ENCODE results near the gene MAGEB17. TPM values are rescaled to one million over a fixed set of nuclear protein-coding genes. Genes with fewer than 3 reads are reported as not detected.

MAGEB17 gene
- total and polyA plus RNA-seq, 2 donors (not counting 1 experiment from before 2014, with no cell fraction given), result 0.10 TPM; not detected in 1

- TF ChIP-seq CTCF (conservative IDR thresholded peaks at IDR 0.05 in 1 of 2, IDR thresholded peaks at IDR 0.05 in 1 of 2; ENCODE audit: low read depth in 1 of 2, low read length in 2 of 2), result no peak
- TF ChIP-seq EZH2 (IDR thresholded peaks at IDR 0.05; ENCODE audit: low read length, missing control alignments), result no peak
- DNase-seq (ENCODE audit: low read depth in 2 of 2), result no peak
- Histone ChIP-seq H3K79me2 (ENCODE audit: control insufficient read depth, insufficient read depth, low read length) (no peaks in the 10 kb centered on the region), H3K9me3 (ENCODE audit: control insufficient read depth, insufficient read depth, low read depth, low read length) (no peaks in the 10 kb centered on the region), H3K4me2 (ENCODE audit: extremely low read depth, insufficient read depth, low read length) (no peak overlapping the region), H3K27ac (ENCODE audit: insufficient read depth, low read length) (no peak overlapping the region), H3K4me3 (replicated peaks in 1 of 4; ENCODE audit: control extremely low read depth in 1 of 4, insufficient read depth in 1 of 4, low read depth in 3 of 4, low read length in 4 of 4) (no peak overlapping the region), H3K9ac (ENCODE audit: insufficient read depth, low read length) (no peak overlapping the region), H4K20me1 (ENCODE audit: control insufficient read depth, extremely low read depth, insufficient read depth, low read length) (no peaks in the 10 kb centered on the region), H3K36me3 (ENCODE audit: control insufficient read depth, insufficient read depth, low read length) (no peaks in the 10 kb centered on the region), H3K27me3 (ENCODE audit: control insufficient read depth, insufficient read depth, low read length) (no peaks in the 10 kb centered on the region), H3K4me1 (ENCODE audit: control insufficient read depth, extremely low read depth, insufficient read depth, low read length) (no peaks in the 10 kb centered on the region), H2AFZ (ENCODE audit: low read length) (no peak overlapping the region)
Measured at GRCh38 chrX:16130707-16131106, 36.6 kb upstream of the MAGEB17 start.

GRCh38 chrX:16134936-16135335 is 32.3 kb upstream of the MAGEB17 start:
- Histone ChIP-seq H3K4me1 (ENCODE audit: control insufficient read depth, extremely low read depth, insufficient read depth, low read length) (no peaks in the 10 kb centered on the region), H3K36me3 (ENCODE audit: control insufficient read depth, insufficient read depth, low read length) (no peaks in the 10 kb centered on the region), H3K79me2 (ENCODE audit: control insufficient read depth, insufficient read depth, low read length) (no peaks in the 10 kb centered on the region), H4K20me1 (ENCODE audit: control insufficient read depth, extremely low read depth, insufficient read depth, low read length) (no peaks in the 10 kb centered on the region), H3K9ac (ENCODE audit: insufficient read depth, low read length) (no peak overlapping the region), H3K27ac (ENCODE audit: insufficient read depth, low read length) (no peak overlapping the region), H3K4me2 (ENCODE audit: extremely low read depth, insufficient read depth, low read length) (no peak overlapping the region), H2AFZ (ENCODE audit: low read length) (no peak overlapping the region), H3K4me3 (replicated peaks in 1 of 4; ENCODE audit: control extremely low read depth in 1 of 4, insufficient read depth in 1 of 4, low read depth in 3 of 4, low read length in 4 of 4) (no peak overlapping the region), H3K27me3 (ENCODE audit: control insufficient read depth, insufficient read depth, low read length) (no peaks in the 10 kb centered on the region), H3K9me3 (ENCODE audit: control insufficient read depth, insufficient read depth, low read depth, low read length) (no peaks in the 10 kb centered on the region)
- TF ChIP-seq EZH2 (IDR thresholded peaks at IDR 0.05; ENCODE audit: low read length, missing control alignments) (no peak), CTCF (conservative IDR thresholded peaks at IDR 0.05 in 1 of 2, IDR thresholded peaks at IDR 0.05 in 1 of 2; ENCODE audit: low read depth in 1 of 2, low read length in 2 of 2) (no peak)
- no peak for DNase-seq (ENCODE audit: low read depth in 2 of 2)

- H4K20me1 ChIP-seq (ENCODE audit: control insufficient read depth, extremely low read depth, insufficient read depth, low read length), result no peaks in the 10 kb centered on the region
- no peaks in the 10 kb centered on the region for H3K79me2 ChIP-seq (ENCODE audit: control insufficient read depth, insufficient read depth, low read length)
- H3K27ac ChIP-seq (ENCODE audit: insufficient read depth, low read length), result no peak overlapping the region
- no peaks in the 10 kb centered on the region for H3K4me1 ChIP-seq (ENCODE audit: control insufficient read depth, extremely low read depth, insufficient read depth, low read length)
- H2AFZ ChIP-seq (ENCODE audit: low read length), result no peak overlapping the region
- no peak overlapping the region for H3K9ac ChIP-seq (ENCODE audit: insufficient read depth, low read length)
- DNase-seq (ENCODE audit: low read depth in 2 of 2), result no peak
- H3K4me3 ChIP-seq (replicated peaks in 1 of 4; ENCODE audit: control extremely low read depth in 1 of 4, insufficient read depth in 1 of 4, low read depth in 3 of 4, low read length in 4 of 4), result no peak overlapping the region
- no peak for TF ChIP-seq EZH2 (IDR thresholded peaks at IDR 0.05; ENCODE audit: low read length, missing control alignments)
- no peak for TF ChIP-seq CTCF (conservative IDR thresholded peaks at IDR 0.05 in 1 of 2, IDR thresholded peaks at IDR 0.05 in 1 of 2; ENCODE audit: low read depth in 1 of 2, low read length in 2 of 2)
- no peaks in the 10 kb centered on the region for H3K36me3 ChIP-seq (ENCODE audit: control insufficient read depth, insufficient read depth, low read length)
- no peaks in the 10 kb centered on the region for H3K9me3 ChIP-seq (ENCODE audit: control insufficient read depth, insufficient read depth, low read depth, low read length)
- no peak overlapping the region for H3K4me2 ChIP-seq (ENCODE audit: extremely low read depth, insufficient read depth, low read length)
- H3K27me3 ChIP-seq (ENCODE audit: control insufficient read depth, insufficient read depth, low read length), result no peaks in the 10 kb centered on the region
Measured at GRCh38 chrX:16136080-16136479, 31.2 kb upstream of the MAGEB17 start.
